GM18520 (cell line): ENCODE results near the gene CHID1.
A peak's percentile ranks its signal among the peaks of the same experiment; 100 is the strongest.

ENCODE experiments used
- ATAC-seq: cut with Tn5 transposase; IDR thresholded peaks from one replicate; pipeline ENCODE4 v1.9.1; 2021; ENCODE audit not compliant: unreplicated experiment

CHID1 gene

GRCh38 chr11:910589-911030 is at the start of gene CHID1:
TSS of gene CHID1 (minus strand) at chr11:910810. CDS start at chr11:904816, 5,994 bp downstream.
- ATAC-seq, result peak; percentile 81

- no peak for ATAC-seq
Measured at GRCh38 chr11:959608-960007, 49.0 kb upstream of the CHID1 start.

- no peak for ATAC-seq
Measured at GRCh38 chr11:959027-959426, 48.4 kb upstream of the CHID1 start.

GRCh38 chr11:958101-958500 is 47.5 kb upstream of the CHID1 start:
- ATAC-seq, result no peak

GRCh38 chr11:957212-957920 is 46.8 kb upstream of the CHID1 start:
- ATAC-seq, result no peak

GRCh38 chr11:955154-956063 is 44.8 kb upstream of the CHID1 start:
- ATAC-seq, result no peak

GRCh38 chr11:954392-955153 is 44.0 kb upstream of the CHID1 start:
- no peak for ATAC-seq

GRCh38 chr11:953512-953911 is 42.9 kb upstream of the CHID1 start:
- no peak for ATAC-seq

GRCh38 chr11:952406-953385 is 42.1 kb upstream of the CHID1 start:
- ATAC-seq, result no peak

GRCh38 chr11:951507-951906 is 40.9 kb upstream of the CHID1 start:
- ATAC-seq, result no peak

- ATAC-seq, result no peak
Measured at GRCh38 chr11:947744-948143, 37.1 kb upstream of the CHID1 start.

- ATAC-seq, result no peak
Measured at GRCh38 chr11:945986-946385, 35.4 kb upstream of the CHID1 start.

- ATAC-seq, result no peak
Measured at GRCh38 chr11:944711-945470, 34.3 kb upstream of the CHID1 start.

- no peak for ATAC-seq
Measured at GRCh38 chr11:942823-943222, 32.2 kb upstream of the CHID1 start.

- no peak for ATAC-seq
Measured at GRCh38 chr11:940496-941135, 30.0 kb upstream of the CHID1 start.

GRCh38 chr11:937841-938261 is 27.2 kb upstream of the CHID1 start:
- no peak for ATAC-seq

- no peak for ATAC-seq
Measured at GRCh38 chr11:936199-936598, 25.6 kb upstream of the CHID1 start.

GRCh38 chr11:934527-934926 is 23.9 kb upstream of the CHID1 start:
- ATAC-seq, result no peak

GRCh38 chr11:933936-934335 is 23.3 kb upstream of the CHID1 start:
- no peak for ATAC-seq
